Gastrocnemius medialis (tissue), 4 donors: ENCODE results near the gene DCDC1.

ENCODE experiments used
- CTCF ChIP-seq, 5 experiments: fragments of 450-650 bp in 3 of 5; fragments of 200-600 bp in 2 of 5; sonication (generic) in 2 of 5; IDR thresholded peaks in 4 of 5; conservative IDR thresholded peaks in 1 of 5; 1 replicate in 4 of 5; 2 replicates in 1 of 5; pipeline ENCODE4 v1.5.1; 2016 to 2019; ENCODE audit warnings: antibody characterized with exemption in 5 of 5, mild to moderate bottlenecking in 3 of 5, moderate library complexity in 3 of 5
- POLR2A ChIP-seq, 2 donors: fragments of 450-650 bp; IDR thresholded peaks; one replicate each; pipeline ENCODE4 v1.6.1; 2017; ENCODE audit warnings: antibody characterized with exemption in 2 of 2, mild to moderate bottlenecking in 2 of 2, moderate library complexity in 2 of 2

DNA sequence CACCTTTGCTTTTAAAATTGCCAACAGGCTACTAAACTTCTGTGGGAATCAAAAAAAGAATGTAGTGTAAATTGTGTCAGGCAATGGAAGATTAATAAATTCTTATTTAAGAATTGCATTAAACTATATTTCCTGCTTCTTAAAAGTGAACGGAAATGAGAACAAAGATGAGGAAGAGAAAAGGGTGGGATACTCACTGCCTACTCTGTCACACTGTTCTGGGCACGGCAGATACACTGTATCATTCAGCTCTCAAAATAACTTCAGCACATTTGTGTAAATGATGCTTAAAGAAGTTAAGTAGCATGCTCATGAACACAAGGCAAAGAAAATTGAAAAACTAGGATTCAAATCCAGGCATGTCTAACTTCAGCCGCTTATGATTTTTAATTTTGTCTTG lies 218.7 kb downstream of the DCDC1 start:
- TF ChIP-seq CTCF (IDR thresholded peaks at IDR 0.05 in 4 of 5, conservative IDR thresholded peaks at IDR 0.05 in 1 of 5): no peak
- no peak for TF ChIP-seq POLR2A (IDR thresholded peaks at IDR 0.05)
